ENCODE measurements around the gene CPNE5. TPM values are rescaled to one million over a fixed set of nuclear protein-coding genes. Genes with fewer than 3 reads are reported as not detected.

The CPNE5 gene
- total RNA-seq, 1 experiment from 2014 or later, result 0.37 TPM

DNA sequence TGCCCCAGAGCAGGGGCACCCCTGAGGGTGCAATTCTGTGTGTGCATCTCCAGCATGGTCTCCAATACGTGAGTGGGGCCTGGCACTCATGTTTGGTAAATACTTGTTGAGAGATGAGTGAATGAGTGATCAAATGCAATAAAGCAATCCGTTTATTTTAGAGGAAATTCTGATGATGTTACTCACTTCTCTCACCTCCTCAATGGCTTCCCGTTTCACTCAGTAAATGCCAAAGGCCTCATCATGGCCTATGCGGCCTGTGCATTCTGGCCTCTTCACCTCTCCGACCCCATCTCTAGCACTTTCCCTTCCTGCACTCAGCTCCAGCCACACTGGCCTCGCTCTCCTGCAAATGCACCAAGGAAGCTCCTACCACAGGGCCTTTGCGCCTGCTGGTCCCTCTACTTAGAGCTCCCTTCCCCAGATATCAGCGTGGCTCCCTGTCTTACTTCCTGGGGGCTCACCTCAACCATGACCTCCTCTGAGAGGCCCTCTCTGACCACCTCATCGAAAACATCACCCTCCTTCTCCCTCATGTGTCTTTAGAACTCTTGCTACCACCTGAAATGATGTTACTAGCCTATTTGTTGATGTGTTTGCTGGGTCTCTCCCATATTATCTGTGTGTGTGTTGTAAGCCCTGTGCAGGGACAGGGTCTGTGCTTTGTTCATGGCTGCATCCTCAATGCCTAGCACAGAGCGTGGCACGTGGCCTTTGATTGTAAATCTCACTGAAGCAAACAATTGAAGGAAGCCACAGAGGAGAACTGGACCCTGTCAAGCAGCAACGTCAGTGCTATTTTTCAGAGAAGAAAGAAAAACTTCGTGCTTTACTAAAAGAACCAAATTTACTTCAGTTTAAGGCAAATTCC is 99.1 kb downstream of the CPNE5 start:
- Histone ChIP-seq H3K4me3 (no peak overlapping the region), H3K79me2 (ENCODE audit: low read depth) (no peaks in the 10 kb centered on the region), H3K9me3 (ENCODE audit: insufficient read depth, low read depth) (no peaks in the 10 kb centered on the region), H3K27ac (no peak overlapping the region), H4K20me1 (ENCODE audit: insufficient read depth) (no peaks in the 10 kb centered on the region), H3F3A (ENCODE audit: insufficient read depth, low read depth) (no peaks in the 10 kb centered on the region), H3K4me2 (no peak overlapping the region), H3K4me1 (replicated peaks; ENCODE audit: insufficient read depth) (peaks cover 10% of the 10 kb centered on the region), H3K27me3 (ENCODE audit: insufficient read depth, low read depth) (no peaks in the 10 kb centered on the region), H2AFZ (no peak overlapping the region), H3K9me2 (ENCODE audit: insufficient read depth) (no peaks in the 10 kb centered on the region), H3K36me3 (ENCODE audit: low read depth) (no peaks in the 10 kb centered on the region)
- POLR2A ChIA-PET (ENCODE audit: unreplicated experiment), result no interaction called here
- CTCF ChIA-PET, result no interaction called here
- no peak for DNase-seq
- intact Hi-C loops (cut with micrococcal nuclease; ENCODE audit: unreplicated experiment), result no loop called here
- BruUV-seq (replicated peaks), result no TSS peak
- TF ChIP-seq EZH2 (IDR thresholded peaks at IDR 0.05; ENCODE audit: low read depth), result no peak
- TF ChIP-seq, protein P1, sequence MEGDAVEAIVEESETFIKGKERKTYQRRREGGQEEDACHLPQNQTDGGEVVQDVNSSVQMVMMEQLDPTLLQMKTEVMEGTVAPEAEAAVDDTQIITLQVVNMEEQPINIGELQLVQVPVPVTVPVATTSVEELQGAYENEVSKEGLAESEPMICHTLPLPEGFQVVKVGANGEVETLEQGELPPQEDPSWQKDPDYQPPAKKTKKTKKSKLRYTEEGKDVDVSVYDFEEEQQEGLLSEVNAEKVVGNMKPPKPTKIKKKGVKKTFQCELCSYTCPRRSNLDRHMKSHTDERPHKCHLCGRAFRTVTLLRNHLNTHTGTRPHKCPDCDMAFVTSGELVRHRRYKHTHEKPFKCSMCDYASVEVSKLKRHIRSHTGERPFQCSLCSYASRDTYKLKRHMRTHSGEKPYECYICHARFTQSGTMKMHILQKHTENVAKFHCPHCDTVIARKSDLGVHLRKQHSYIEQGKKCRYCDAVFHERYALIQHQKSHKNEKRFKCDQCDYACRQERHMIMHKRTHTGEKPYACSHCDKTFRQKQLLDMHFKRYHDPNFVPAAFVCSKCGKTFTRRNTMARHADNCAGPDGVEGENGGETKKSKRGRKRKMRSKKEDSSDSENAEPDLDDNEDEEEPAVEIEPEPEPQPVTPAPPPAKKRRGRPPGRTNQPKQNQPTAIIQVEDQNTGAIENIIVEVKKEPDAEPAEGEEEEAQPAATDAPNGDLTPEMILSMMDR (conservative IDR thresholded peaks at IDR 0.05), result no peak

DNA sequence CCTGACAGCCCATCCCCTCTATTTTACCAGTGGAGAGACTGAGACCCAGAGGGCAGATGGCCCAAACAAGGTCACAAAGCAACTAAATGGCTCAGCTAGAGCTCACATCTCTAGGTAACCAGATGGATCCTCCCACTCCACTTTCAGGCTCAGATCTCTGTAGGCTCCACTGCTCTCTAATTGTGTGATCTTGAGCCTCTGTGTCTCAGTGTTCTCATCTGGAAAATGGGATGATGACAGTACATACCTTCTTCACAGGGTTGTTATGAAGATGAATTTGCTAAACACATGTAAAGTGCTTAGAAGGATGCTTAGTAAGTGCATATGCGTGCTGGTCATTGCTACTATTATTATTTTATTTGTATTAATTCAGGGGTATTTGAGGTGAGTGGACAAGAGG is 101.1 kb downstream of the CPNE5 start:
- ChIA-PET CTCF (no interaction called here), POLR2A (ENCODE audit: unreplicated experiment) (no interaction called here)
- Histone ChIP-seq H3K27ac (no peak overlapping the region), H3K79me2 (ENCODE audit: low read depth) (no peaks in the 10 kb centered on the region), H3K4me2 (no peak overlapping the region), H3K9me3 (ENCODE audit: insufficient read depth, low read depth) (no peaks in the 10 kb centered on the region), H3K4me1 (replicated peaks; ENCODE audit: insufficient read depth) (no peaks in the 10 kb centered on the region), H3K4me3 (no peak overlapping the region), H3K36me3 (ENCODE audit: low read depth) (no peaks in the 10 kb centered on the region), H3K9me2 (ENCODE audit: insufficient read depth) (no peaks in the 10 kb centered on the region), H2AFZ (no peak overlapping the region), H4K20me1 (ENCODE audit: insufficient read depth) (no peaks in the 10 kb centered on the region), H3K27me3 (ENCODE audit: insufficient read depth, low read depth) (no peaks in the 10 kb centered on the region), H3F3A (ENCODE audit: insufficient read depth, low read depth) (no peaks in the 10 kb centered on the region)
- no TSS peak for BruUV-seq (replicated peaks)
- no peak for DNase-seq
- intact Hi-C loops (cut with micrococcal nuclease; ENCODE audit: unreplicated experiment), result no loop called here
- TF ChIP-seq, protein P1 (conservative IDR thresholded peaks at IDR 0.05), result no peak
- no peak for TF ChIP-seq EZH2 (IDR thresholded peaks at IDR 0.05; ENCODE audit: low read depth)

DNA sequence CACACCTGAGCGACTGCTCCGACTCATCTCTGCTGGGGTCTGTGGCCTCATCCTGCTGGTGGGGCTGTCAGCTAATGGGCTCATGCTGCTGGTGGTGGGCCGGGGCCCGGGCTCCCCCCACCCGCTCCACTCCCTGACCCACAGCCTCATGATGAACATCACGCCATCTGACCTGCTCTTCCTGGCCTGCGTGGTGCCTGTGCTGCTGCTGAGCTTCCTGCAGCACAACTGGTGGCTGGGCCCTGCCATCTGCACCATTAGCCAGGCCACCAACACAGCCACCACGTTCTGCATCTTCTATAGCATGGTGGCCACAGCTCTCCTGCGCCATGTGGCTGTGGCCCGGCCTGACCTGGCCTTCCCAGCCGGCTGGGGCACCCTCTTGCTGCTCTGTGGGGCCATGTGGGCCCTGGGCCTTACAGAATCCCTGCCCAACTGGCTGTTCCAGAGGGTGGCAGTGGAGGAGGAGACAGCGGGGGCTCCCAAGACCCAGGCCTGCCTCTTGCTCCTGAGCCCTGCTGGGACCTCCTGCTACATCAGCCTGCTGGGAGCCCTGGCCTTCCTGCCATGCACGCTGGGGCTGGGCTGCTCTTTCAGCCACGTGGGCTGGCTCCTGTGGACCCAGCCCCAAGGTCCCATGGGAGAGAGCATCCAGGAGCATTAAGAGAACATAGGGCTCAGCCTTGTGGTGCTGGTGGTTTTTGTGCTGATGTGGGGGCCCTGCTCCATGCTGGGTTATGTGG is 102.0 kb downstream of the CPNE5 start:
- no peaks in the 10 kb centered on the region for H3K79me2 ChIP-seq (ENCODE audit: low read depth)
- no peaks in the 10 kb centered on the region for H3K4me1 ChIP-seq (replicated peaks; ENCODE audit: insufficient read depth)
- TF ChIP-seq, protein P1 (conservative IDR thresholded peaks at IDR 0.05), result no peak
- ChIA-PET POLR2A (ENCODE audit: unreplicated experiment) (no interaction called here), CTCF (no interaction called here)
- H3K9me3 ChIP-seq (ENCODE audit: insufficient read depth, low read depth), result no peaks in the 10 kb centered on the region
- no peak overlapping the region for H3K27ac ChIP-seq
- intact Hi-C loops (cut with micrococcal nuclease; ENCODE audit: unreplicated experiment), result no loop called here
- H3K4me2 ChIP-seq, result no peak overlapping the region
- no peaks in the 10 kb centered on the region for H3K9me2 ChIP-seq (ENCODE audit: insufficient read depth)
- H3K4me3 ChIP-seq, result no peak overlapping the region
- no peak for DNase-seq
- H3K27me3 ChIP-seq (ENCODE audit: insufficient read depth, low read depth), result no peaks in the 10 kb centered on the region
- no peak overlapping the region for H2AFZ ChIP-seq
- no peaks in the 10 kb centered on the region for H3K36me3 ChIP-seq (ENCODE audit: low read depth)
- BruUV-seq (replicated peaks), result no TSS peak
- H4K20me1 ChIP-seq (ENCODE audit: insufficient read depth), result no peaks in the 10 kb centered on the region
- no peaks in the 10 kb centered on the region for H3F3A ChIP-seq (ENCODE audit: insufficient read depth, low read depth)

All from PC-9 (cell line).